ENCODE results near the gene CHST3.

- no peak for TF ChIP-seq CTCF (conservative IDR thresholded peaks at IDR 0.05; ENCODE audit: low read length)
- no peak for TF ChIP-seq EZH2phosphoT487 (IDR thresholded peaks at IDR 0.05; ENCODE audit: borderline replicate concordance)
Measured at GRCh38 chr10:71961831-71962230, 2.4 kb upstream of the CHST3 start.
